HG03342 (cell line): ENCODE data around the gene RPL36A.

ENCODE experiments used
- ATAC-seq: cut with Tn5 transposase; IDR thresholded peaks from one replicate; pipeline ENCODE4 v1.9.1; 2021; ENCODE audit warnings: mild to moderate bottlenecking, moderate library complexity; ENCODE audit not compliant: unreplicated experiment

RPL36A gene

DNA sequence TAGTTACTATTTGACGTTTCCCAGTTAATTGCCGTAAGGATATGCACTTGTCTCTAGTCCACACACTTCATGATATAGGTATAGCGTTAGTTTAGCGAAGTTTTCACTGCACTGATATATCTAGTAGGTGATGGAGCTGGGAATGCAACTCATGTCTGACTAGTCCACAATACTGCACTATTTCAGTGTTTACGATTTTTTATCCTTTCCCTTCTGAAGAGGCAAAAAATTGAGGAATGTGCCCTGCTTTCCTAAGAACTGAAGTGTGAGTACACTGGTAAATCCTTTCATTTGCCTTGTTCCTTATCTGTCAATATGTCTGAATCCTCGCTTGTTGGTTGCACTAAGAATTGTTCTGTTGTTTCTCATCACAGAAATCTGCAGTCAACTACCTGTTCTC lies 1.0 kb downstream of the RPL36A start:
- no peak for ATAC-seq

DNA sequence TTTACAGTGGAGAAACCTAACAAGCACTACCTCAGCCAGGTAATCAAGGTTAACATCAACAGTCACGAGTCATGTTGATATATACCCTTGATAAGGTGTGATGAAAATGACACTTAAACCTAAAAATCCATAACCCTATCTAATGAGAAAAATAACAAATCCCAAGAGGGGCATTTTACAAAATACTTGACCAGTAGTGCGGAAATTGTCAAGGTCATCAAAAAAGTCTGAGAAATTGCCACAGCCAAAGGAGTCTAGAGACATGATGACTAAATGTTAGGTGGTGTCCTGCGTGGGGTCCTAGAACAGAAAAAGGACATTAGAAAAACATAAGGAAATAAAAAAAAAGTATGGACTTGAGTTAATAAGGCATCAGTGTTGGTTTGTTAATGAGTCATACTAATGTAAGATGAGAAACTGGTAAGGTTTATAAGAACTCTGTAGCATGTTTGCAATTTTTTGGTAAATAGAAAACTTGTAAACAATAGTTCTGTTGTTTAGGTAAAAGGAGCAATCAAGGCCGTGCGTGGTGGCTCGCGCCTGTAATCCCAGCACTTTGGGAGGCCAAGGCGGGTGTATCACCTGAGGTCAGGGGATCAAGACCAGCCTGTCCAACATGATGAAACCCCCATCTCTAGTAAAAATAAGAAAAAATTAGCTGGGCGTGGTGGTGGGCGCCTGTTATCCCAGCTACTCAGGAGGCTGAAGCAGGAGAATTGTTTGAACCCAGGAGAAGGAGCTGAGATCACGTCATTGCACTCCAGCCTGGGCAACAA lies 2.9 kb downstream of the RPL36A start:
- no peak for ATAC-seq

DNA sequence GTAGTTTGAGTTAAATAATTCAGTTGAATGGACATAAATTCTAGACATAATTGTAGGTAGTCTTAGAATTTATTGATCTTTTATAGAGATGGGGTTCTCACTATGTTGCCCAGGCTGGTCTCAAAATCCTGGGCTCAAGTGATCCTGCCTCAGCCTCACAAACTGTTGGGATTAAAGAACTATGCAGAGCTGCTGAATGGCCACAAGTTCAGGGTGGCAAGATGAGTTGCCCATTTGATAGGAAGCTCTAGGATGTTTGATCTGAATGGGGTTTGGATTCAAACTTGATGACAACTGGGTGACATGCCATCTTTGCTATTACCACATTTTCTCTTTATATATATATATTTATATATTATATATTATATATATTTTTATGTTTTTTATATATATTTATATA lies 3.6 kb downstream of the RPL36A start:
- ATAC-seq, result no peak

DNA sequence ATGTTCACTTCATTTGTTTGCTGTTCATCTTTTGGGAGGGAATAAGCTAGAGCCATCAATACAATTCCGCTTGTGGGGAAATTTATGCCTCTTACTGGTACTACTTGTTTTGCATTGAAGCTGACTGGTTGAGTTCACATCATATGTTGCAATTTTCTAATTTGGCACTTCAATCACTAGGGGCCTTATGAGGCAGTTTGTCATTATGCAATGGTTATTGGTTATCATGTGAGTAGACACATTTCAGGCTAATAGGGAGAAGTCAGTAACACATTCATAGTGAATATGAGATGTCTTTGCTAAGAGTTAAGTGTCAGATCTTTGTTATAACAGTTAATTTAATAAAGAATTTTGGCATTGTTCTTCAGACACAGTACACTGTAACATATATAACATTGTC lies 5.0 kb downstream of the RPL36A start:
- ATAC-seq, result no peak

DNA sequence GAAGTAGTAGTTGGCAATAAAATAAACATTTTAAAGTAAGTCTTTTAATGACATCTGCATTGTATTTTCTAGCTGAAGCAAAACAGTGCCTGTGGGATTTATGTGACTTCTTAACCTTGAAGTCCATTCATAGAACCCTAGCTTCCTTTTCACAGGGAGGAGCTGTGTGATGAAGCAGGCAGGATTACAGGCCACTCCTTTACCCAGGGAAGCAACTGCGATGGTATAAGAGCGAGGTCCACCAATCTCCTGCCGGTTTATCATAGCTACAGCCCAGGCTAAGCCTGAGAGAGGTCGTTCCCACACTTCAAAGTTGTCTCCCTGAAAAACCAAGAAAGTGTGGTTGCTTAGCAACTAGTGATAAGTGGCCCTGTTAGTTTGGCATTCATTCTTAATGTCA lies 7.0 kb downstream of the RPL36A start:
- ATAC-seq, result no peak

DNA sequence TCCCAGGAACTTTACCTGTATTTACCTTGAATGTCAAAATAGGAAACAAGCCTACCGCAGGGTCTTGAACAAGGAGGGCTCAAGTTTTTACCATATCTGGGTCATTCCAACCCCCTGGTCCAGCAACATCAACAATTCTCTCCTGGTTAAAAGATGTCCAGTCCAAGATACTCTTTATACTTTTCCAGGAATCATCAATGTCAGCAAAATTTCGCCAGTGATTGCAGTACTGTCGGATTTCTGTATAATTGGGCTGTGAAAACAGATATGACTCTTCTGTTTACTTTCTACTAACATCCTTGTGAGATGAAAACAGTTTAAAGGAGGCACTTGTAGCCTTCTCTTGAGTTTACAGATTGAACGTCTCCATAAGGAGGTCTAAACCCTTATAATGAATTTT lies 7.9 kb downstream of the RPL36A start:
- no peak for ATAC-seq

DNA sequence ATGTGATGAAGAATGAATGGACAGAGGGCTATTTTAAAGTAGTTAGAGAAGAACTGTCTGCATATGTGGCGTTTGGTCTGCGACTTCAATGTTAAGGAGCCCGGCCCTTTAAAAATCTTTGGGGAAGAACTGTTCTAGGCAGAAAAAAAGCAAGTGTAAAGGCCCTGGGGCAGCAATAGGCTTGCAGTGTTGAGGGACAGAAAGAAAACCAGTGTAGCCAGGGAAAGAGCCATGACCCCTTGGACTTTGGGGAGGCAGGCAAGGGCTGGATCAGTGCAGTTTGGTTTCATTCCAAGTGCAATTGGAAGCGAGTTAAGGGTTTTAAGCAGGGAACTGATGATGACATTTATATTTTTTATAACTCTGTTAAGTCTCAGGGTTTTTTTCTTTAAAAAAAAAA lies 9.0 kb downstream of the RPL36A start:
- ATAC-seq, result no peak

DNA sequence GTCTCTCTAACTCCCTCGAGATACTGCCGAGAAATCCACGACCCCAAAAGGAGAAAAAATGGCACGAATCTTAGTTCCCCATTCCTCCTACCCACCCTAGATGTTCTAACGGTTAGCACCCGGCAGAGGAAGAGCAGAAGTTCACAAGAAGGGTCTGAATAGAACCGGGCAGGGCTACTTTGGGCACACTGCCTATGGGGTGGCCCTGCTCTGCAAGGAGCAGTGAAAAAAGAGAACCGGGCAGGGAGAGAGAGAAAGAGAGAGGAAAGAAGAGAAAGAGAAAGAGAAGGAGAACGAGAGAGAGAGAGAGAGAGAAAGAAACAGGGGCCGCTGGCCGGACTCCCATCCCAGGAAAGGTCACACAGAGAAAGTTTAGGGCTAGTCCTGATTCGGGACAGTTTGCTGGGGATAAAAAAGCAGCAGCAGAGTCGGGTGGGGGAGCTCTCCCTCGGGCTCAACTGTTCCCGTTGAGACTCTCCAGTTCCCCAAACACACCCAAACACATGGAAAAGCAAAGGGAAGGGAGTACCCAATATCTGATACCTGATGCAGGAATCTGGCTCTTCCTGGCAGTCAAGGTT lies 16.4 kb downstream of the RPL36A start:
- ATAC-seq, result no peak

DNA sequence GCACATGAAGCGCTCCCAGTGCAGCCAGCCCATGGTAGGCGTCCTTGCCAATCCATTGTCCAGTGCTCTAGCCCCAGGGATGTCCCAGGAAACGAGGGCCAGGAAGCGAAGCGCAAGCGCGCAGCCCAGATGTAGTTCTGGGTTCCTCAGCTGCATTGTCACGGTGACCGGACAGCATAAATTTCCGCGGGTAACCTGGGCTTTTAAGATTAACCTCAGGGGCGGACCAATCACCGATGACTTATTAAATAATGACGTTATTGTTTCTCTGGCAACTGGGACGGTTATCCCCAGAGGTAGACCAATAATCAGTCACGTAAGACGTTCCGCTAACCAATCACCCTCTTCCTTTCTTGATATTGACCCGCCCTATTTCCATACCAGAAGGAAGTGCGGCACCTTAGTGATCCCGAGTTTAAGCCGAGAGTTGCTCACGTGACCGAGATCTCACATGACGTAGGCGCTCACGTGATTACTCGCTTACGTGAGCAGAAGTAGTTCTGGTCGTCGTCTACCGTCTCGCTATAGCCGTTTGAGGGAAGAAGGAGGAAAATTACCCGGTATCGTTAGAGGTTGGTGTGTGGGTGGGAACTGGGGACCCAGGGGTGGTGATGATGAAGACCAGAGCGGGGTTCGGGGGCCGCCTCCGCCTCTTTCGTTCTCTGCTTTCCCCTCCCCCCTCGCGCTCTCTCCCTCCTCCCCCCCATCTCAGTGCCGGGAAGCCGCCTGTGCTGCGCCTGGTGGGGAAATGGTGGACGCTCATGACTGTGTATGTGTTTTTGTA lies 17.1 kb downstream of the RPL36A start, which contains the start of the genes GLA and HNRNPH2:
Gene GLA (minus strand): TSS at position 178 of the 784 bp plus-strand sequence. CDS start 22 bp downstream, at position 156.
Gene HNRNPH2 (plus strand): TSS at position 475 of the 784 bp plus-strand sequence. CDS start 3,767 bp downstream, outside the sequence.
- peak; percentile 92 for ATAC-seq

DNA sequence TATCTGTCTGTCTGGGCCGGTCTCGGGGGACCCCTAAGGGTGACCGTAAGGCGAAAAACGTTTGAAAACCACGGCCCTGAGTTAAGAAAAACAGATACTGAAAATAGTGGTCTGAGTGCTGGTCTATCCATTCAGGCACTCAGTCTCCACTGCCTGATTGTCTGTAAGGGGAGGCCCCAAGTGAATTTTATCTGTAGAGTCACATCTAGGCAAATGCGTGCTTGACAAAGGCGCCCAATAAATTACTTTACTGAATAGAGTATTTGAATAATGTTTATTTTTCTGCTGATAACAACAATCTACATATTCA lies 17.7 kb downstream of the RPL36A start:
- ATAC-seq, result no peak

DNA sequence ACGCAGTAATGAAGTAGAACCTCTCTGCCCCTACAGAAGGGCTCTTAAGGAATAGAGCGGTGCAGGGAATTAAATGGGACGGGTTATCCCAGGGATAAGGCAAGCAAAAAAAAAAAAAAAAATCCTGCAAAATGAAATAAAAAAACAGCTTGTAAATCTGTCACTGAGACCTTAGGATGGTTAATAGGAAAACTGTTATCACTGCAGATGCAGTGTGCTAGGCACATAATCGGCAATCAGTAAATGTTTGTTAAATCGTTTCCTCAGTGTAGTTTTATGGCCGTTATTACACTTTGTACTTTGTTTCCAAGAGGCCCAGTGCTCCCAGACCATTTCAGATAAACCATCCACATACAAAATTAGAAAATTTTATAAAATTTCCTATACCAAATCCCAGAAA lies 18.2 kb downstream of the RPL36A start:
- no peak for ATAC-seq

DNA sequence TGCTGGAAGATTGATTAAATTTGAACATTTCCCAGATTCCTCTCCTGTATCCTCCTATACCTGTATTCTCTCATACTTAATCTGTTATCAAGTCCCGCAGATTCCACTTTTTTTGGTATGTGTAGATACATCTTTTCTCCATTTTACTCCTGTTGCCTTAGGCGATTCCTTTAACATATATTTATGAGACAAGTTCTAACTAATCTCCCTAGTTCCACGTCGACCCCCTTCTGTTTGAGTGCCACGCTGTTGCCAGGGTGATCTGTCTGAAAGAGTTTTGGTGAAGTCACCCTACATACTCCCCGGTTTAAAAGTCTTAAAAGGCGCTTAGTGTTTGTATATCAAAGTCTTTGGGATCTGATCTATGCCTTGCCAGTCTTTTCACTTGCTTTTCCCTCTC lies 19.6 kb downstream of the RPL36A start:
- ATAC-seq, result no peak

DNA sequence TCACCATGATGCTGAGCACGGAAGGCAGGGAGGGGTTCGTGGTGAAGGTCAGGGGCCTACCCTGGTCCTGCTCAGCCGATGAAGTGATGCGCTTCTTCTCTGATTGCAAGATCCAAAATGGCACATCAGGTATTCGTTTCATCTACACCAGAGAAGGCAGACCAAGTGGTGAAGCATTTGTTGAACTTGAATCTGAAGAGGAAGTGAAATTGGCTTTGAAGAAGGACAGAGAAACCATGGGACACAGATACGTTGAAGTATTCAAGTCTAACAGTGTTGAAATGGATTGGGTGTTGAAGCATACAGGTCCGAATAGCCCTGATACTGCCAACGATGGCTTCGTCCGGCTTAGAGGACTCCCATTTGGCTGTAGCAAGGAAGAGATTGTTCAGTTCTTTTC lies 21.2 kb downstream of the RPL36A start:
- ATAC-seq, result no peak

DNA sequence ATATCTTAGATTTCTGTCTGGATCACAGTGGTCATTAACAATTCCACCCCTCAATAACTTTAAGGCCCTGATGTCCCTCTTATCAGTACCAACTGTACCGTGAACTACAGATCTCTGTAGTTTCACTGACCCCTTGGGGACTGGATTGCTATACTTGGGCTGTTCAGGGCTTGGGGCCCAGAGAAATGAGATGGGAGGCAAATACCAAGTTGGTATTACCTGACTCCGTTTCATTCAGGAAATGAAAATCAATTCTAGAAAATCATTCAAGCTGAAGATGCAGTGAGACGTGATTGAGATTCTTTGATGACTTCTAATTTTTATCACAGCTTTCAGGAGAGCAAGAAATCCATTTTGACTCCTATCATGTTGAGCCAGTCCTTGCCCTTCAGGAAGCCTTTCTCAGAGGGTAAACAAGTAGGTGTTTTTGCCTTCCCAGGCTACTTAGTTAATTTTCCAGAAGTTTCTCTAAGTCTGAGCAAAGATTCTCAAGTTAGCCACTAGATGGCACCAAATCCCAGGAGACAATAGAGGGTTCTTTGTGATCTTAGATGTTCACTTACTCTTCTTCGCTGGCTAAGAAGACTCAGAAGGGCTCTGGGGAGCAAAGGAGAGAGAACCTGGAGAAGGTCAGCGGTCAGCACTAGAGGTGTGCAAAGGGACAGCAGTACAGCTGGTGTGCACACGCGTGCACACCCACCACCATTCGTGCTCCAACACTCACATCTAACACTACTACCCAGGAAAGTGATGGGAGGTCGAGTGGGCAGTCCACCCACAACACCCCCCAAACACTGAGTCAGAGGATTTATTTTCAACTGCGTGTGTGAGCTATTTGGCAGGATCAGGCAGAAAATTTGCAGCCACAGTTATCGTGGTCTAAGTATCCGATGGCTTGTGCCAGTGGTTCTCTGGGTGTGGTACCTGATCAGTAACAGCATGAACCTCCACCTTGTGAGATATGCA lies 24.7 kb downstream of the RPL36A start:
- ATAC-seq, result peak; percentile 60

DNA sequence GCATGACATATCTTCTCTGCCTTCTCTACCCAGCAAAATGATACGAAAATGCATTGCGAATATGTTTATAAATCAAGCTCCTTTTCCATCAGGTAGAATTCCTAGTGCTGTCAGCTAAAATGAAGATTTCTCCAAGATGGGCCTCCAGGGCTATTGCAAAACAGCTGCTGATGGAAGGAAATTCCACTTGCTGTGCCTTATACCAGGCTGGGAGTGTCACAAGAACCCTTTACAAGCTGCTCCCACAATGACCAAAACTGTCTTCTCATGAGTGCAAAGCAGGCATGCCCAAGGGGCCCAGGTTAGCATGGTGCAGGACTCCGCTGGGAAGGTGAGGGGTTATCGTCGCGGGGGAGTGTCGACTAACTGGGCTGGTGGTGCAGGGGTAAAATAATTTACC lies 25.9 kb downstream of the RPL36A start:
- no peak for ATAC-seq

DNA sequence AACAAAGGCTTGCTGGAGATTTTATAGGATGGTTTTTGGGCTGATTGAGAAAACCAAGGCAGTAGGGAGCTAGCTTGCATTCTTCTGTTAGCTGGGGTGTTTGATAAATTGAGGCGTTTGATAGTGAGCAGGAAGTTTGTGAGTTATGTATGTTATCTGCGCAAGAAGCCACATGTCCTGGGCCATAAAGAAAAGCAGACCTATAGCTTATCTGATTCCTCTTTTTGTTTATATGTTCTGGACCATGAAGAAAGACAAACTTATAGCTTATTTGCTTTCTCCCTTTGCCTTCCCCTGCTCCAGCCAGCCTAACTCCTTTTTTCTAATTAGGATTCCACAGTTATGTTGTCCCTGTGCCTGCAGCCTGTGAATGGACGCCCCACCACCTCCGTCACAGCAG lies 26.4 kb downstream of the RPL36A start:
- no peak for ATAC-seq

DNA sequence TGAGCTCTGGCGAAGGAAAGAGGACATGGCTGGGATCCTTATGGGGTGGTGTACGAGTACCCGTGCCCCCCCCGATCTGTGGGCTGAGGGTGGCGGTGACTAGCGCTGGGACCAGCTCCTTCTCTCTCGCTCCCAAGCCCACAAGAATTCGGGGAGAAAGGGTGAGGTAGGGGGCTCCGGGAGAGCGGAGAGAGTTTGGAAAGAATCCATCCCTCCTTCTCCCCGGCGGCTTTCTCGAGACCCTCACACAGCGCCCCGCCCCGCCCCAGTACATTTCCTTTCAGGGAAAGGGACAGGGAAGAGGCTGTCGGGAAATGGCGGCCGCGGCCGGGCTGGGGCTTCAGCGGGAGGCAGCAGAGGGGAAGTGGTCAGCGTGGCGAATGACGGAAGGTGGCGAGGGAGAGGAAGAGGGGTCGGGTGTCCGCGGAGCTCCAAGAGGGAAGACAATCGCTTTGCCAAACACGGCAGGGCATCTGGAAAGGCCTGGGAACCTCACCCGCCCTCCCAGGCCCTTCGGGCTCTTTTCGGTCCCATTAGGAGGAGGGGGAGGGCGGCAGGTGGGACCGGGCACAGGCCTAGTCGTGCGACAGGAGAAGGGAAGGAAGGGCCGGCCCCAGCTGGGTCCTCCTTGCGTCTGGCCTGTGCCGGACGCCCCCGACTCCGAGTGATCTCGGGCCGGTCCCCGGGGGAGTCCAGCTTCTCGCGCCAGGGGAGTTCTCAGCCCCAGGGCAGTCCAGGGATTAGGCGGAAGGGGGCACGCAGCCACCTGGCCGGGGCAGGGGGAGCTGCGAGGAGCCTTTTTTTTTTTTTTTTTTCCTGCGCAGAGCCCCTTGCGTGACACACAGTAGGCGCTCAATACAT lies 27.4 kb downstream of the RPL36A start:
- peak; percentile 40 for ATAC-seq

DNA sequence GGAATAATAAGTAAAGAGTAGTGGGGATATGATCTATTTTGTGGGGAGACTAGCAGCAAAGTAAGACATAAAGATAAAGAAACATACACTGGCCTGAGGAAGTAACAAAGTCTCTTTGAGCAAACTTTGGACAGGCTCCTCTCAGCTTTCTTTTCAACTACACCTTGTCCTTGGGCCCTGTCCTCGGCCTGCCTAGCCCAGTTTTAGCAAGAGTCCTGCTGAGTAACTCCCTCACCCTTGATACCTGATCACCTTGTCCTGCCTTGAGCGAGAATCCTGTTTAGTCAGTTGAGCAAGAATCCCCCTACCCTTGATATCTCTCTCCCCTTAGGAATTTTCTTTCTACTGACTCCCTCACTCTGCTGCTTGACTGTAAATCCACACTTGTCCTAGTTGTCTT lies 28.7 kb downstream of the RPL36A start:
- ATAC-seq, result no peak

DNA sequence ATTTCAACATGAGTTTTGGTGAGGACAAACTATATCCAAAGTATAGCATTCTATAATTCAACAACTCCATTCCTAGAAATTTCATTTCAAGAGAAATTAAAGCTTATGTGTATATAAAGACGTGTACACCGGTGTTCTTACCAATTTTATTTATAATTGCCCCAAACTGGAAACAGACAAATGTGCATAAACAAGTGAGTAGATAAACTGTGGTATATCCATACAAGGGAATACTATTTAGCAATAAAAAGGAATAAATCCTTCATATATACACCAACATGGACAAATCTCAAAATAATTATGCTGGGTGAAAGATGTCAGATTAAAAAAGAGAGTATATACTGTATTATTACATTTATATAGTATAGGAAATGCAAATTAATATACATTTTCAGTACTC lies 37.1 kb downstream of the RPL36A start:
- no peak for ATAC-seq

DNA sequence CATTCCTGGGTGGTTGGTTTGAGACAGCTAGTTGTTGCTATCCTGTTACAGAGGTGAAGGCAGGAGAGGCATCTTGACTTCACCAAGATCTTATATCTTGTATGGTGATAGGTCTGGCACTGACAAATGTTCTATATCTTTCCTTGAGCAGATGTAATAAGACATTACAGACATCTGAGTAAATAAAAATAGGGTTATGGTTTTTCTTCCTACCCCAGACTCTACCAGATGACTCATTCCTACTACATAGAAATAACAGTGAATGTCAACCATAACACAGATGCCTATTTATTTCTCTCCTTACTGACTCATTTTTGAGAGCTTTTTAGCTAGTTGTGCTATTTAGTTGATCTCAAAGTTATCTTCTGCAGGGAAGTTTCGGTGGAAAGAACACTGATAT lies 39.1 kb downstream of the RPL36A start:
- ATAC-seq, result peak; percentile 20
